B cell (primary cell): ENCODE measurements around the gene FGFR1OP2.

Experiments used
- EZH2 ChIP-seq: IDR thresholded peaks from 2 replicates; pipeline ENCODE4 v1.6.1; 2012; ENCODE audit warnings: borderline replicate concordance, low read depth, mild to moderate bottlenecking, moderate library complexity, low read length; ENCODE audit not compliant: insufficient read depth, poor library complexity, severe bottlenecking
- TF ChIP-seq, protein P1 (sequence below): fragments of 200-600 bp; IDR thresholded peaks from one replicate; pipeline ENCODE4 v1.8.0; 2022; ENCODE audit warnings: antibody characterized with exemption, mild to moderate bottlenecking

DNA sequence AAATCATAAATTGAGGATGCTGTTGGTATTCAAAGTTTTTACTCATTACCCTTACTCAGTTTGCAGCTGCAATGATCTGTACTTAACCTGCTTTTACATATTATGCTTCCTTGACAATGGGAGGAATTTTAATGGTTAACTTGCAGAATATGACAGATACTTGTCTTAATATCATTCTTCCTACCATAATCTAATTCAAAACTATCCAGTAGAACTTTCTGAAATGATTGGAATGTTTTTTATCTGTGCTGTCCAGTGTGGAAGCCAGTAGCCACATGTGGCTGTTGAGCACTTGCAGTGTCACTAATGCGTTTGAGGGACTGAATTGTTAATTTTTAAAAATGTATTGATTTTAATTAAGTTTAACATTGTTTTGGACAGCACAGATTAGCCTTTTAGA is 23.5 kb downstream of the FGFR1OP2 start:
- no peak for TF ChIP-seq EZH2
- TF ChIP-seq, protein P1, sequence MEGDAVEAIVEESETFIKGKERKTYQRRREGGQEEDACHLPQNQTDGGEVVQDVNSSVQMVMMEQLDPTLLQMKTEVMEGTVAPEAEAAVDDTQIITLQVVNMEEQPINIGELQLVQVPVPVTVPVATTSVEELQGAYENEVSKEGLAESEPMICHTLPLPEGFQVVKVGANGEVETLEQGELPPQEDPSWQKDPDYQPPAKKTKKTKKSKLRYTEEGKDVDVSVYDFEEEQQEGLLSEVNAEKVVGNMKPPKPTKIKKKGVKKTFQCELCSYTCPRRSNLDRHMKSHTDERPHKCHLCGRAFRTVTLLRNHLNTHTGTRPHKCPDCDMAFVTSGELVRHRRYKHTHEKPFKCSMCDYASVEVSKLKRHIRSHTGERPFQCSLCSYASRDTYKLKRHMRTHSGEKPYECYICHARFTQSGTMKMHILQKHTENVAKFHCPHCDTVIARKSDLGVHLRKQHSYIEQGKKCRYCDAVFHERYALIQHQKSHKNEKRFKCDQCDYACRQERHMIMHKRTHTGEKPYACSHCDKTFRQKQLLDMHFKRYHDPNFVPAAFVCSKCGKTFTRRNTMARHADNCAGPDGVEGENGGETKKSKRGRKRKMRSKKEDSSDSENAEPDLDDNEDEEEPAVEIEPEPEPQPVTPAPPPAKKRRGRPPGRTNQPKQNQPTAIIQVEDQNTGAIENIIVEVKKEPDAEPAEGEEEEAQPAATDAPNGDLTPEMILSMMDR, result no peak
